ENCODE results near the gene SLC16A12.
"Not testable (repeated sequence)": the region's sequence is repeated elsewhere in the genome, so short reads cannot be mapped to it uniquely, and the experiment has no call there.

Gene SLC16A12

DNA sequence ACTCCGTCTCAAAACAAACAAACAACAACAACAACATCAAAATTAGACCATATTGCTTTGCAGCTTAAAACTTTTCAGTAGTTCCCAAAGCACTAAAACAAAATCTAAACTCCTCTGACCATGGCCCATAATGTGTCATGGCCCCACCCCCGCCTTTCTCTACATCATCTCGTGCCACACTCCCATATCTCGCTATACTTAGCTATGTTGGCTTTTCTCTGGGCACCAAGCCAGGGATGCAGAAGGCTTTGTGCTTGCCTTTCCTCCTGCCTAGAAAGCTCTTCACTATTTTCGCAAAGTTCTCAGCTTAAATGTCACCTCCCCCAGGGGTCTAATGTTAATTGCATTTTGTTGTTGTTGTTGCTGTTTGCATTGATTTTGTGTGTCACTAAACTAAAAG is 15.1 kb upstream of the SLC16A12 start:
- DNase-seq: no peak
- intact Hi-C loops (cut with DNase I): no loop called here

DNA sequence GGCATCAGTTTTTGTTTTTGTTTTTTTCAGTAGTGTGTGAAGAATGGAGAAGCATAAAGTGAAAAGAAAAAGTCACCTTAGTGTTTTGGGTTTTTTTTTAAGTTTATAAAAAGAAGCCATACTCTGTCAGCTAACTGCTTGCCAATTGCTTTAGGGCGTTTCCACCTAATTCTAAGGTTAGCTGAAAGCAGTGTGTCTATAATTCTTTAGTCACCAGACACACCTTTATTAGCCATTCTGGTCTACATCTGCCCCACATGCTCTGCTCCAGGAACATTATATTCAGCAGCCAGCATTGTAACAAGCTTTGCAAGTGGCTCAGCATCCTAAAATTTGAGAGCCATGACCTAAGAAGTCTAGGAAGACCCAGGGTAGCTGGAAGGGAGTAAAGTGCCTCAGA is 14.1 kb upstream of the SLC16A12 start:
- intact Hi-C loops (cut with DNase I): no loop called here
- DNase-seq: no peak

DNA sequence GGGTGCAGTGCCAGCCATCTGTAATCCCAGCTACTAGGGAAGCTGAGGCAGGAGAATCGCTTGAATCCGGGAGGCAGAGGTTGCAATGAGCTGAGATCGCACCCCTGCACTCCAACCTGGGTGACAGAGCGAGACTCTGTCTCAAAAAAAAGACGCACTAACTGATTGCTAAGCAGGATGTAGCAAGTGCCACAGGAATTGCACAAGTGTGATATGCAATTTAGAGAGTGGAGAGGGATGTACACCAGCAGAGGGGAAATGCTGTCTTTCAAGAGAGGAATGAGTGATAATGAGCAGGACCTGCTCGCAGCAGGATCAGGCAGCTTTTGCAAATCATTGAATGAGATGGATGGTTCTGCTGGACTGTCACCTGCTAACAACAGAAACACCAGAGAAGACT is 13.3 kb upstream of the SLC16A12 start:
- DNase-seq: no peak
- intact Hi-C loops (cut with DNase I): no loop called here

DNA sequence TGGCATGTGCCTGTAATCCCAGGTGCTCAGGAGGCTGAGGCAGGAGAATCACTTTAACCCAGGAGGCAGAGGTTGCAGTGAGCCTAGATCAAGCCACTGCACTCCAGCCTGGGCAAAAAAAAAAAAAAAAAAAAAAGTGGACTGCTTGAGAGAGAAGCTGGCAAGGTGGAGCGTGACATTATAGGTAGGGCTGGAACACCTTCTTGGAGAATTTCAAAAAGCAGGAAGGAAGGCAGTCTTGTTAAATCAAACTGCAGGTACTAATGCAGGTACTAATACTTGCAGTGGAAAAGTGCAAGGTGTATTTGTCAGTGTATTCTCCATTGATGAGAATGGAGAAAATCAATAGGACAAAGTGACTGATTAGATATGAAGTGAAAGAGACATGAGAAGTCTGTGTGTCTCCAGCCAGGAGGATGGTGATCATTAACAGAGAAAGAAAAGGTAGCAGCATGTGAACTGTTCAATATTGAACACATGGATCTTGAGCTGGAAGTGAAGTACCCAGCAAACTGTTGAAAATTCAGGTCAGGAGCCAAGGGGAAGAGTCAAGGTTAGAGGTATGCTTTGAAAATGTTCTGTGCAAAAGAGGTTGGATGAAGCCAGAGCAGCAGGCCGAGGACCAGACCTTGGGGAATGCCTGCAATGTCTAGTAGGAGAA is 12.6 kb upstream of the SLC16A12 start:
- no peak for DNase-seq
- intact Hi-C loops (cut with DNase I): no loop called here

DNA sequence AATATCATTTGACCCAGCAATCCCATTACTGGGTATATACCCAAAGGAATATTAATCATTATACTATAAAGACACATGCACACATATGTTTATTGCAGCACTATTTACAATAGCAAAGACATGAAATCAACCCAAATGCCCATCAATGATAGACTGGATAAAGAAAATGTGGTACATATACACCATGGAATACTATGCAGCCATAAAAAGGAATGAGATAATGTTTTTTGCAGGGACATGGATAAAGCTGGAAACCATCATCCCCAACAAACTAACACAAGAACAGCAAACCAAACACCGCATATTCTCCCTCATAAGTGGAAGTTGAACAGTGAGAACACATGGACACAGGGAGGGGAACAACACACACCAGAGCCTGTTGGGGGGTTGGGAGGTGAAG is 11.3 kb upstream of the SLC16A12 start:
- DNase-seq; intact Hi-C loops (cut with DNase I): not testable (repeated sequence)

DNA sequence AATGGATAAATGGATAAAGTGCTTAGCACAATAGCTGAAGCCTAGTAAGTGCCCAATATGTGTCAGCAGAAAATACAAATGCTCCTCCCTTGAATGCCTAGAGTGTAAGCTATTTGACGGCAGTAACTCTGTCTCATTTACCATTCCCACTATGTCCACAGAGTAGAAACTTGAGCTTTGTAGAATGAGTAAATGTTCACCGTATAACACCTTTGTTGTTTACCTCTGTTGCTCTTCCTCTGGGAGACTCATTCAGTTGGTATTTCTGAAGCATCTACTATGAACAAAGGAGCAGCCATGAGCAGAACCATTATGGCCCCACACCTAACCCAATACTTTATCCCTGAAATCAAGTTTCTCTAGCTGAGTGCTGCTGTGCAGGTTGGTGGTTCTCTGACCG is 8.4 kb upstream of the SLC16A12 start:
- intact Hi-C loops (cut with DNase I): no loop called here
- no peak for DNase-seq

DNA sequence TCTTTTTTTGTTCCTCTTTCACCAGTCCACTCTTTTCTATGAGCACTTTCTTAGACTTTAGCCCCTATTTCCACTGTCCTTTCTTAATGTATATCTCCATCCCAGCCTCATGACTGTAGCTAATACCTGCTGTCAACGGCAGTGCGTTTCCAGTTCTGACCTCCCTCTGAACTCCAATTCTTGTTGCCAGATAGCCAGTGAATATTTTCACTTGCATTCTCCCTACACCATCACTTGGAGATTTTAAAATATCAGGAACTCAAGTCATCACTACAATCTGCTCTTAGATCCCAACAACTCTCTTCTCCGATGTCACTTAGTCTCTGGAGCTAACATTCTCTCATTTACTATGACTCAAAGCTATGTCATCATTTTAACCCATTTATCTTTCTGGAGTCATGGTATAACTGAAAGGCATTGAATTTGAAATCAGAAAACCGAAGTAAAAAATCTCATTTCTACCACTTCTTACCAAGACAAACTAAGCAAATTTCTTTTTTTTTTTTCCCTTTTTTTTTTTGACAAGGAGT is 5.1 kb upstream of the SLC16A12 start:
- intact Hi-C loops (cut with DNase I): no loop called here
- no peak for DNase-seq

DNA sequence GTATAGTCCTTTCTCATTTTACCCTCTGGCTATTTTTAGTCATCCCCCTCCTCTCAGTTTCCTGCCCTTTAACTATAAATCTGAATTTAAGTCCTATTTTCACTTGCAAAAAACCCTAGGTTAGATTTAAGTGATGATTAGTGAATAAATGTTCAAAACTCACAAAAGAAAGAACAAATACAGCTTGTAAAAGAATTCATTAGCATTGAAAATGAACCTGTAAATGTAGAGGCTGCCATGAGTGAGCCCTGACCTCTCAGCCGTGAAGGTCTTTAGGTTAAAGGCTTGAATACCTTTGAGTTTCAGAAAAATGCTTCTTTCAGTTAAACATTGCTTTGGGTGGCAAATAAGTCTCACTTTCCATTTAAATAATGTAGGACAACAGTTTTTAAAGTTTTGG is 2.0 kb upstream of the SLC16A12 start:
- no peak for DNase-seq
- intact Hi-C loops (cut with DNase I): no loop called here

DNA sequence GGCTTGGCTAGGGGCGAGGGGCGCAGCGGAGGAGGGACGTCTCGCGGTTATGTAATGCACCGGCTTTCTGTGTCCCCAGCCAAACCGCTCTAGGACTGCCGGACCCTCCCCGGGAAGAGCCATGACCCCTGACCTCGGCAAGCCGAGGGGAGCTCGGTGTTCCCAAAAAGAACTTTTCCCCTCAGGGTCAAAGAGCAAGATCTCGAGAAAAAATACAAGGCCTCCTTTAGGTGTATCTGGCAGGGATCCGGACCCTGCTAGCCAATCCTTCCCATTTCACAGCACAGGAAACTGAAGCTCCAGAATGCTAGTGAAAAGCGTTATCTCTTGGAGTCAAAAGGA is 590 bp upstream of the SLC16A12 start:
- intact Hi-C loops (cut with DNase I): no loop called here
- no peak for DNase-seq

DNA sequence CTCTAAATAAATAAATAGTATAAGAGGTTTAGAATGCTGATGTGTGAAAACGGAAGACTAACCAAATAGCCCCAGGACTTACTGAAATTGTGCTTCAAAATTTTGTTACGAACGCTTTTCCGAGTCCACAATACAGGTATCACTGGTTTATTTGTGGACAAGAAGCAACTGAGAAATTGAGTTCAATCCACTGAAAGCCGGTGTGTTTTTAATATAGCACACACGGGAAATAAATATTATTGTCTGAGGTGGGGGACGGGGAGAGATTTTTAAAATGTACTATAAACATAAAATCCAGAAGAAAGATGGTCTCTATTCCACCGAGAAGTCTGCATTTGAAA is 598 bp downstream of the SLC16A12 start:
- DNase-seq: no peak
- intact Hi-C loops (cut with DNase I): no loop called here

DNA sequence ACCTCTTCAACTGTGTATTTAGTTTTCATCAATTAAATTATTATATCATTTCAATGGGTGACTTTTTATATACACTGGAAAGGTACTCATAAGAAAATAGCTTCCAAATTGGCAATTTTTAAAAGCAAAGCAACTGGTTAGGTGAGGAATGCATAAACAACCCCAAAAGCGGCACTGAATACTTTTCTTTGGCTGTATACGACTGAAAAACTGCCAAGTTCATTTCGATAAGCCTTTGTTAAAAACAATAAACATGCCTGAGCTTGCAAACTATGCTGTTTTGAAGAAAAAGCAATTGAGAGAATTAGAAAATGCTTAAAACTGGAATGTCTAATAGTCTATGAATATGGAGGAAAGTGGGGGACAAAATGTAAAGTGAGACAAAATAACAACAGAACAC is 2.9 kb downstream of the SLC16A12 start:
- DNase-seq: no peak
- intact Hi-C loops (cut with DNase I): no loop called here

DNA sequence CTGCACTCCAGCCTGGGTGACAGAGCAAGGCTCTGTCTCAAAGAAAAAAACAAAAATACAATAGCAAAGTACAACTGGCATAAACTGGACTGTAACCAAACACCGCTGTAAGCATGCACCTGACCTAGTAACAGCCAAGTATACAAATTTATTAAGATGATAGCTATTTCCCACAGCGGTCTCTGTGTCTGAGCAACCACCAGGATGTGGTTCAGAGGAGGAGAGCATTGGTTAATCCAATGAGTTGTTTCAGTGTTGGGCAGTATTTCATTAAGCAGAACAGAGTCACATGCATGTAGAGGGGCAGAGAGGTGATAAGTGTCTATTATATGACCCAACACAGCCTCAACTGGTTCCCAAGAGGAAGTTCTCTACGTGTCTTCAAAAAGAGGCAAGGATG is 4.0 kb downstream of the SLC16A12 start:
- intact Hi-C loops (cut with DNase I): no loop called here
- DNase-seq: no peak

DNA sequence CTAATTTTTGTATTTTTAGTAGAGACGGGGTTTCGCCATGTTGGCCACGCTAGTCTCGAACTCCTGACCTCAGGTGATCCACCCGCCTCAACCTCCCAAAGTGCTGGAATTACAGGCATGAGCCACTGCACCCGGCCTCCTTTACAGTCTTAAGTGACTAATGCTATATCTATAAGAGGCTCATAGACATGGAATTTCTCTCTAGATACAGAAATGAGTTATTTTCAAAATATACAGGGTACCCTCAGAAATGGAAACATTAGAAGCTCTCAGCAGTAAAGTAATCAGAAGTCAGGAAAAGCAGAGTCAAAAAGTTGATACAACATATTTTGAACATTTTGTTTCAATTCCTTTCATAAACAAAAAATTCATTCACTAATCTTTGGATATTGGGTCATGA is 5.7 kb downstream of the SLC16A12 start:
- intact Hi-C loops (cut with DNase I); DNase-seq: not testable (repeated sequence)

DNA sequence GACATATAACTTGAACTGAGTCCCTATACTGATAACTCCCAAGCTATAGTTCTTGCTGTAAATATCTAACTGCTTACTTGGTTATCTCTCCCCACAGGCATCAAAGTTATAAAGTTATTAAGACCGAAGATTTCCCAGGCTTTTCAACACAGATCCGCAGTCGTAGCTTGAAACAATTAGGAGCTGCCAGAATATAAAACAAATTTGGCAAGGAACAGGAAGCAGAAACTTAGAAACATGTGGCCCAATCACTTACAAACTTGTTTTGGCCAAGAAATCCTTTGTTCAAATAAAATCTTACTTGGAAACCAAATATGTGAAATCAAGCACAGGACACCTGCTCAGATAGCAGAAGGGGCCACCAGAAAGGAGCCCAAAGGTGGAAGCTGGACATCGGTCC is 9.0 kb downstream of the SLC16A12 start:
- intact Hi-C loops (cut with DNase I): no loop called here
- DNase-seq: no peak

DNA sequence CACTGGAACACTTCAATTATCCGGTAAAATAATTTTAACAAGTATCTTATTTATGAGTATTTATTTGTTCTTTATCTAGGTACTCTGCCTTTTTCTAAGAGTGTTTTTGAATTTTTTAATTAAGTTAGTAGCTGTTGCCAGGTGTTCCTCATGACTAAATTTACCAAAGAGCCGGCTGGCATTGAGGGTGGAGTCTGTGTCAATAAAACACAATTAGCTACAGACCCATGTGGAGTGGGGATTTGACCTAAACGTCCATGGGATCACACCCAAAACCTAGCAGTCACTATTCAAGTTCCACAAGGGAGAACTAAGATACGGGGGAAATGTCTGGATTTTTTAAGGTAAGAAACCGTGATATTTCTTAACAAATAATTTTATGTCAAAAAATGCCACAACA is 9.8 kb downstream of the SLC16A12 start:
- intact Hi-C loops (cut with DNase I): no loop called here
- DNase-seq: no peak

DNA sequence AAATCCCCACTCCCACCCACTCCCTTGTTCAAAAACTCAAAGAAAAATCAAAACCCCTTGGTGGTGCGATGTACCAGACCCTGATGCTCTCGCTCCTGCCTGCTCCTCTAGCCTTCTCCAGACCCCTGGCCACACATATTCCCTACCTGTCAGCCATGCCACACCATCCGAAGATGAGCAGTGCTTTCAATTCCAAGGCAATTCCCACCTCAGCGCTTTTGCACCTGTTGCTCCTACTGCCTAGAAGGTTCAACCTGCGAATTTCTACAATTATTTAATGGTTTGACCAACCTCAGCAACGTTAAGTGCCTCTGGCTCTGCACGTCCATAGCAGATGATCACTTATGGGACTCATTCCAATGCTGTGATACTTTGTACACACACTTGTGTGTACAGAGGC is 11.1 kb downstream of the SLC16A12 start:
- DNase-seq: no peak
- intact Hi-C loops (cut with DNase I): no loop called here

DNA sequence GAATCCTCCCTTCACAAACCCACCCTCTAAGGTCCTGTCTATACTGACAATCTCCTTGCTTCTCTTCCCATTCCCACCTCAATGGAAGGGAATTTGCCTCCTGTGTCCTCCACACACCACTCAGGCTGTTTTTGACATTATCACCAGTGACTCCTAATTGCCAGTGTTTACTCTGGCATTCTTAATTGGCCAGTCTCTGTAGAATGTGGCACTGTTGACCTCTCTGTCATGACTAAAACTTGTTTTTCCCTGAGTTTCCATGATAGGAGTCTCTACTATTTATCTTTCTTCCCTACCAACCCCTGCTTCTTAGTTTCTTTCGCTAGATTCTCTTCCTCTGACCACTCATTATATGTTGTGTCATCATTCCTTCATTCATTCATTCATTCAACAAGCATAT is 12.1 kb downstream of the SLC16A12 start:
- intact Hi-C loops (cut with DNase I): no loop called here
- no peak for DNase-seq

DNA sequence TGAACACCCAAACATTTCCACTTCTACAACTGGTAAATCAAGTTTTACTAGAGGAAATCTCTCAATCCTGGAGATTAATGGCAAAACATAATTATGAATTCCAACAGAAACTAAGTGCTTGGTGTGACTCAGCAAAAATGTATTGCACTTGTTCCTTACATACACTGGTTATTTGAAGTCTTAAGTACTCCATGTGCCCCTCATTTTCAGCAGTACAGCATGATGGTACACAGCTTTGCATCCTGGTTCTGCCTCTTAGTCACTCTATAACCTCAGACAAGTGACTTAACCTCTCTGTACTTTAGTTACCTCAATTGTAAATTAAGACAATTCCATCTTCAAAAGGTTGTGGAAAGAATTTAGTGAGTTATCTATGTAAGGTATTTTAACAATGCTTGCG is 12.9 kb downstream of the SLC16A12 start:
- intact Hi-C loops (cut with DNase I): no loop called here
- DNase-seq: no peak

DNA sequence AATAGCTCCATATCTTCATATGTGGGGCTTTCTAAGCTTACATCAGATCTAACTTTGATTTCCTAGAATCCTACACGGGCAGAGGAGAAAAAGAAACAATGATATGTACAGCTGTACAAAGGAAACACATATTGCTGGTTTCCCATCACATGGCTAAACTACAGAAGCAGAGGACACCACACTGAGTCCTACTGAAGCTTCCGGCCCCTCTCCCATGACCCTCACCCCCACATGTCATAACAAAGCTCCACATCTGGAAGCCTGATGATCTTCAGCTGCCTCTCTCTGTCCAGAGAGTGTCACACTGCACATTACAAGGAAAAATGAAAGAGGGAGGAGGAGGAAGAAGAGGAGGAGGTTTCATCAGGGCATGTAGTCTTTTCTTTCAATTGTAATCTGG is 14.0 kb downstream of the SLC16A12 start:
- intact Hi-C loops (cut with DNase I): no loop called here
- DNase-seq: no peak

DNA sequence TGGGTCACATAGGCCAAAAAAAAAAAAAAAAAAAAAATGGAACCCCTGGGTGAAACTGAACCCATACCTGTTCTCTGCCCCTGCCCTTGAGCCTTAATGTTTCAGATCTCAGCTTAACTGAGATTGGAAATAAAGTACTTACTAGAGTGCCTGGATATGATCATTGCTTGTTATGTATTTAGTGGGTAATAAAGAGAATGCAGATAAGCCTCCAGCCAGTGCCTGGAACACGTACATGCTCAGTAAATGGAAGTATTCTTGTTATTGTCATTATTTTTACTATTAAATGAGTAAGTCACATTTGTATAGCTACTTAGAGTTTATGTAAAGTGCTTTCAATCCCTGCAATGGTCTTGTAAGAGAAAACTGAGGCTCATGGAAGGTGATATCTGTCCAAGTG is 14.7 kb downstream of the SLC16A12 start:
- intact Hi-C loops (cut with DNase I): no loop called here

DNA sequence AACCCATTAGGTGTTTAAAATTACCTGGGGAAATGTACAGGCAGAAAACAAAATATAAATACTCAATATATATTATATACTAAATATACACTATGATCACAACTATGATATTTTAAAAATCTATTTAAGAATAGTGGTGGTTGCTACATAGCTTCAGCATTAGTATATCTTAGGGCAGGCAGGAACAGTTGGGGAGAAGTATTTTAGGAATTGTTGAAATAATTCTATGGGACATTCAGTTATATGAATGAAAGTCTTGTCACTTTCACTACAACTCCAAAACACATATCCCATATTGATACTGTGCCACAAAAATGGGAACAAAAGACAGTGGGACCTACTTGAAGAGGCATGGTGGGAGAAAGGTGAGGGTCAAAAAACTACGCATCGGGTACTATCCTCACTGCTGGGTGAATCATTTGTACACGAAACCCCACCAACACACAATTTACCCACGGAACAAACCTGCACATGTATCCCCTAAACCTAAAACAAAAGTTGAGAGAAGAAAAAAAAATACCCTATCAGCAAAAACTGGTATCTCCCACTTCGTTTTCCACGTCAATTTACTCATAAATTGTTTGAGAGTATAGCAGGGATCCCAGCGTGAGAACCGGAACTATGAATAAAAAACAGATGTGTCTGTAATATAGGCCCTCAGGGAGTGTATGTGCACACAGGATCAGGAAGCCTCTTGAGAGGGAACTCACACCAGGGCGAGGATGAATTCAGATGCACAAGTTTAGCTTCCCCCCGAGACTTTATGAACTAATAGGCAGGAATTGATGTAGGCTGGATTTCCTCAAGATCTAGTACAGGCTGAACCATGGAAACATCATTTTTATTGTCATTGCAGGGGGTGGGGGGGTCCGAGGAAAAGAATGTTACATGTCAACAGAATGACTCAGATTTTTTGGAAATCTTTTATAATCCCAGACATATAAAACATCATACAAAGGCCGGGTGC is 16.2 kb downstream of the SLC16A12 start:
- intact Hi-C loops (cut with DNase I): no loop called here
- DNase-seq: no peak

More for the DNA sequence above, 14.7 kb downstream of the SLC16A12 start:
- no peak for DNase-seq
